HepG2 (cell line): Measurements from ENCODE around the gene KLHL7. TPM values are rescaled to one million over a fixed set of nuclear protein-coding genes. Genes with fewer than 3 reads are reported as not detected.

Experiments
- ATAC-seq: fragments of 200-7000 bp; cut with Tn5 transposase; 3 replicates; pipeline ENCODE4 v1.9.1; 2020; ENCODE audit warnings: mild to moderate bottlenecking, moderate library complexity
- BruUV-seq: library from RNA; stranded (reverse); fragments of 400-500 nt; replicated peaks from 2 replicates; lab custom pipeline; 2021; lab: Mats Ljungman, UMichigan
- CTCF ChIA-PET: fragments of 300-600 bp; formaldehyde crosslinking; extraction: SDS; loops from one replicate; lab custom pipeline; 2021; ENCODE audit warnings: low total read pairs, inconsistent platforms, low intra/inter-chr PET ratio; lab: Yijun Ruan, JAX
- POLR2A ChIA-PET: fragments of 350-600 bp; sonication (Branson Sonifier 250); formaldehyde crosslinking; loops from one replicate; lab custom pipeline; 2020; ENCODE audit warnings: antibody characterized with exemption, inconsistent platforms; lab: Yijun Ruan, JAX
- DNase-seq: peaks from one replicate; pipeline ENCODE4 v3.0.0-alpha.2; 2015; ENCODE audit warnings: low spot score
- FAIRE-seq: peaks from 3 replicates; lab custom pipeline; 2011; peaks lifted over from hg19 to GRCh38; lab: Jason Lieb, UNC
- H2AFZ ChIP-seq: one replicate; pipeline ENCODE4 v1.6.1; 2011; ENCODE audit warnings: low read length, inconsistent platforms
- H3K27ac ChIP-seq: fragments of 300-600 bp; 3 replicates; pipeline ENCODE4 v1.8.0; 2011; ENCODE audit warnings: mixed run types, mild to moderate bottlenecking, mixed read lengths, low read length, inconsistent platforms; ENCODE audit not compliant: insufficient read depth; ENCODE audit errors: extremely low read length
- H3K27me3 ChIP-seq, 2 experiments: fragments of 200-600 bp in 1 of 2; 2 replicates in 1 of 2; 3 replicates in 1 of 2; pipeline versions ENCODE4 v1.6.0 to v1.8.0; 2011; ENCODE audit warnings: low read length in 2 of 2, mild to moderate bottlenecking in 2 of 2, moderate library complexity in 2 of 2, inconsistent platforms in 1 of 2; ENCODE audit not compliant: insufficient read depth in 2 of 2, control insufficient read depth in 1 of 2
- H3K36me3 ChIP-seq, 2 experiments: fragments of 200-600 bp in 1 of 2; replicated peaks in 1 of 2; 2 replicates in 1 of 2; 3 replicates in 1 of 2; pipeline versions ENCODE4 v1.5.1 to v1.8.0; 2011; ENCODE audit warnings: low read length in 2 of 2, inconsistent platforms in 1 of 2; ENCODE audit not compliant: insufficient read depth in 2 of 2, control insufficient read depth in 1 of 2
- H3K4me1 ChIP-seq: 2 replicates; pipeline ENCODE4 v1.5.1; 2012; ENCODE audit warnings: low read length, inconsistent platforms; ENCODE audit not compliant: insufficient read depth
- H3K4me2 ChIP-seq: 2 replicates; pipeline ENCODE4 v1.6.0; 2011; ENCODE audit warnings: low read depth, low read length, inconsistent platforms
- H3K4me3 ChIP-seq, 3 experiments: fragments of 200-600 bp in 1 of 3; sonication (generic), shearing (Covaris generic) in 1 of 3; replicated peaks in 1 of 3; 2 replicates each; pipeline ENCODE4 v1.5.1; 2011 to 2016; ENCODE audit warnings: low read length in 3 of 3, inconsistent platforms in 2 of 3, low read depth in 2 of 3, mild to moderate bottlenecking in 2 of 3, control low read depth in 1 of 3, mixed read lengths in 1 of 3; ENCODE audit not compliant: insufficient read depth in 1 of 3
- H3K79me2 ChIP-seq: one replicate; pipeline ENCODE4 v1.6.1; 2011; ENCODE audit warnings: low read length, inconsistent platforms; ENCODE audit not compliant: insufficient read depth
- H3K9ac ChIP-seq: 2 replicates; pipeline ENCODE4 v1.6.0; 2011; ENCODE audit warnings: mild to moderate bottlenecking, low read depth, low read length, inconsistent platforms; ENCODE audit not compliant: insufficient read depth
- H3K9me3 ChIP-seq: 2 replicates; pipeline ENCODE4 v1.5.1; 2012; ENCODE audit warnings: mild to moderate bottlenecking, low read length
- H4K20me1 ChIP-seq: 2 replicates; pipeline ENCODE4 v1.6.0; 2011; ENCODE audit warnings: inconsistent platforms, mild to moderate bottlenecking, low read length, moderate library complexity; ENCODE audit not compliant: insufficient read depth
- CBX2 ChIP-seq, 2 experiments: fragments of 200-600 bp in 1 of 2; sonication (generic); formaldehyde crosslinking in 1 of 2; IDR thresholded peaks; 2 replicates each; pipeline versions ENCODE4 v1.7.0 to v1.8.1; 2018 to 2022; ENCODE audit warnings: low read depth in 2 of 2, low read length in 1 of 2, mild to moderate bottlenecking in 1 of 2, missing genetic modification reagents in 1 of 2
- GLMP ChIP-seq: sonication (generic); formaldehyde crosslinking; IDR thresholded peaks from 2 replicates; pipeline ENCODE4 v1.9.0; 2021; ENCODE audit warnings: missing genetic modification reagents, mild to moderate bottlenecking, borderline replicate concordance
- HOXA9 ChIP-seq: sonication (generic); formaldehyde crosslinking; IDR thresholded peaks from 2 replicates; pipeline ENCODE4 v1.8.1; 2022; ENCODE audit warnings: missing genetic modification reagents, mild to moderate bottlenecking, moderate library complexity, borderline replicate concordance
- IRF9 ChIP-seq: sonication (generic); formaldehyde crosslinking; IDR thresholded peaks from 2 replicates; pipeline ENCODE4 v1.8.0; 2022; ENCODE audit warnings: missing genetic modification reagents, mild to moderate bottlenecking, borderline replicate concordance
- NONO ChIP-seq, 2 experiments: fragments of 450-650 bp in 1 of 2; sonication (generic) in 1 of 2; formaldehyde crosslinking in 1 of 2; IDR thresholded peaks in 1 of 2; conservative IDR thresholded peaks in 1 of 2; 2 replicates each; pipeline versions ENCODE4 v1.6.1 to v1.8.0; 2017 to 2022; ENCODE audit warnings: mild to moderate bottlenecking in 1 of 2, missing genetic modification reagents in 1 of 2, moderate library complexity in 1 of 2
- NRL ChIP-seq: sonication (generic); formaldehyde crosslinking; IDR thresholded peaks from 2 replicates; pipeline ENCODE4 v1.5.0; 2020; ENCODE audit warnings: missing genetic modification reagents, mild to moderate bottlenecking, moderate library complexity, borderline replicate concordance
- SRSF4 ChIP-seq: fragments of 200-400 bp; formaldehyde crosslinking; IDR thresholded peaks from one replicate; pipeline ENCODE4 v1.6.1; 2018; ENCODE audit warnings: mild to moderate bottlenecking, low read depth, low read length, moderate library complexity; ENCODE audit not compliant: poor library complexity, severe bottlenecking
- WGBS: methylation state at CpG from one replicate; pipeline ENCODE4 v1.1.6; 2017; ENCODE audit warnings: low lambda C conversion rate; 5-methylcytosine and 5-hydroxymethylcytosine counted together
- in situ Hi-C: cut with HindIII; loops from 2 replicates; pipeline ENCODE4 v1.10.0; 2017; ENCODE audit warnings: low pct_unique_long_range_greater_than_20kb; ENCODE audit not compliant: extremely low pct_ligation_motif_present
- intact Hi-C: fragments of 100-400 bp; cut with micrococcal nuclease; formaldehyde crosslinking; loops from one replicate; pipeline ENCODE4 v1.10.0; 2022; ENCODE audit not compliant: unreplicated experiment
- polyA plus RNA-seq, 8 experiments: library from polyadenylated mRNA; depleted of rRNA in 3 of 8; stranded (reverse) in 7 of 8; unstranded in 1 of 8; fragments of >200 nt; fragmentation: Illumina TruSeq in 4 of 8; extraction: Trizol in 4 of 8; gene quantifications; 2 replicates each; pipeline versions ENCODE4 v1.2.1 to v1.2.3, GENCODE V29; 2011 to 2016; ENCODE audit warnings: low read depth in 4 of 8, missing spikeins in 1 of 8, mixed read lengths in 1 of 8; ENCODE audit not compliant: insufficient read depth in 1 of 8
- total RNA-seq, 5 experiments: library from RNA; depleted of rRNA; stranded (reverse); fragments of >200 nt; fragmentation: Illumina TruSeq; extraction: Trizol; gene quantifications; 2 replicates each; pipeline ENCODE4 v1.2.3, GENCODE V29; 2016; ENCODE audit warnings: low read depth in 1 of 5

The KLHL7 gene
- total and polyA plus RNA-seq, 2 of the 13 experiments (the other 11 are each of a cell fraction or from before 2014, with no cell fraction given): 16.2 to 34.4 TPM

- TF ChIP-seq CBX2 (IDR thresholded peaks at IDR 0.05; ENCODE audit: low read depth, low read length) (no peak), CBX2 (CRISPR knock-in tag; IDR thresholded peaks at IDR 0.05; ENCODE audit: low read depth) (no peak), SRSF4 (no peak)
- Histone ChIP-seq H2AFZ (no peak overlapping the region), H3K4me3 (no peak overlapping the region), H3K36me3 (peaks cover 11 to 16% of the 10 kb centered on the region in 2 experiments), H3K4me1 (no peaks in the 10 kb centered on the region), H3K27me3 (no peaks in the 10 kb centered on the region), H3K4me2 (no peak overlapping the region), H3K9ac (no peak overlapping the region), H3K27ac (no peak overlapping the region), H4K20me1 (no peaks in the 10 kb centered on the region), H3K9me3 (no peaks in the 10 kb centered on the region), H3K79me2 (no peaks in the 10 kb centered on the region)
- 100% methylated on average over 2 of the region's 2 CpGs for WGBS
- in situ Hi-C loops (no loop called here), intact Hi-C loops (no loop called here)
- DNase-seq (no peak), FAIRE-seq (no peak), ATAC-seq (no peak)
- ChIA-PET POLR2A (no interaction called here), CTCF (no interaction called here)
- BruUV-seq: no TSS peak
Observed at GRCh38 chr7:23200331-23200730, 94.7 kb downstream of the KLHL7 start.

- H4K20me1 ChIP-seq: no peaks in the 10 kb centered on the region
- no peak overlapping the region for H3K4me3 ChIP-seq
- no peak for DNase-seq
- no peak overlapping the region for H3K9ac ChIP-seq
- no peaks in the 10 kb centered on the region for H3K27me3 ChIP-seq
- H2AFZ ChIP-seq: no peak overlapping the region
- no peak for FAIRE-seq
- TF ChIP-seq GLMP (no peak), NONO (IDR thresholded peaks at IDR 0.05) (no peak), NONO (CRISPR knock-in tag; conservative IDR thresholded peaks at IDR 0.05) (no peak), HOXA9 (CRISPR knock-in tag) (no peak), NRL (no peak), IRF9 (CRISPR knock-in tag) (no peak)
- intact Hi-C loops (no loop called here), in situ Hi-C loops (no loop called here)
- no peak overlapping the region for H3K27ac ChIP-seq
- POLR2A ChIA-PET: no interaction called here
- no TSS peak for BruUV-seq
- no peak overlapping the region for H3K4me2 ChIP-seq
- H3K79me2 ChIP-seq: no peaks in the 10 kb centered on the region
- no peaks in the 10 kb centered on the region for H3K9me3 ChIP-seq
- CTCF ChIA-PET: no interaction called here
- no peak for ATAC-seq
- WGBS: 84% methylated on average over 1 of the region's 1 CpG
- H3K4me1 ChIP-seq: peaks cover 21% of the 10 kb centered on the region
- peaks cover 7 to 11% of the 10 kb centered on the region in 2 experiments; a peak in 4 of 5 replicates for H3K36me3 ChIP-seq
Observed at GRCh38 chr7:23204241-23204640, 98.7 kb downstream of the KLHL7 start.
